Measurements from ENCODE around the gene SIPA1L3. TPM values are rescaled to one million over a fixed set of nuclear protein-coding genes. Genes with fewer than 3 reads are reported as not detected.

Gene SIPA1L3
- total RNA-seq, 4 donors from 2014 or later, result 50.0 to 69.8 (median 53.6) TPM

- H3K4me3 ChIP-seq (ENCODE audit: low read depth, poor library complexity, severe bottlenecking), result no peak overlapping the region
- 71 to 86% methylated on average over 5 of the region's 5 CpGs for WGBS, 2 donors
- no peak for DNase-seq (ENCODE audit: low spot score in 2 of 2)
- TF ChIP-seq CTCF (IDR thresholded peaks at IDR 0.05), result no peak
- no peak for TF ChIP-seq POLR2A (IDR thresholded peaks at IDR 0.05)
- intact Hi-C loops (cut with DNase I; ENCODE audit: low total_unique reads), result no loop called here
These were observed 75.6 kb downstream of the SIPA1L3 start for GRCh38 chr19:37982655-37983054.

GRCh38 chr19:37983153-37983552 is 76.1 kb downstream of the SIPA1L3 start:
- 71 to 72% methylated on average over 10 of the region's 10 CpGs for WGBS, 2 donors
- H3K4me3 ChIP-seq (ENCODE audit: low read depth, poor library complexity, severe bottlenecking), result no peak overlapping the region
- TF ChIP-seq CTCF (IDR thresholded peaks at IDR 0.05) (no peak), POLR2A (IDR thresholded peaks at IDR 0.05) (no peak)
- no peak for DNase-seq (ENCODE audit: low spot score in 2 of 2)
- intact Hi-C loops (cut with DNase I; ENCODE audit: low total_unique reads), result no loop called here

- H3K4me3 ChIP-seq (ENCODE audit: low read depth, poor library complexity, severe bottlenecking), result no peak overlapping the region
- intact Hi-C loops (cut with DNase I; ENCODE audit: low total_unique reads), result no loop called here
- TF ChIP-seq POLR2A (IDR thresholded peaks at IDR 0.05) (no peak), CTCF (IDR thresholded peaks at IDR 0.05) (no peak)
- WGBS, 2 donors, result 60 to 65% methylated on average over 10 of the region's 10 CpGs
- no peak for DNase-seq (ENCODE audit: low spot score in 2 of 2)
These were observed 76.9 kb downstream of the SIPA1L3 start for GRCh38 chr19:37983916-37984315.

GRCh38 chr19:37986048-37986750 is 79.2 kb downstream of the SIPA1L3 start:
- 39 to 47% methylated on average over 10 of the region's 10 CpGs for WGBS, 2 donors
- DNase-seq (ENCODE audit: low spot score in 2 of 2), result no peak
- no peak overlapping the region for H3K4me3 ChIP-seq (ENCODE audit: low read depth, poor library complexity, severe bottlenecking)
- intact Hi-C loops (cut with DNase I; ENCODE audit: low total_unique reads), result no loop called here
- TF ChIP-seq POLR2A (IDR thresholded peaks at IDR 0.05) (no peak), CTCF (IDR thresholded peaks at IDR 0.05) (no peak)

GRCh38 chr19:37987356-37988332 is 80.6 kb downstream of the SIPA1L3 start:
- intact Hi-C loops (cut with DNase I; ENCODE audit: low total_unique reads), result no loop called here
- 74 to 78% methylated on average over 12 of the region's 12 CpGs for WGBS, 2 donors
- DNase-seq (ENCODE audit: low spot score in 2 of 2), result no peak
- no peak overlapping the region for H3K4me3 ChIP-seq (ENCODE audit: low read depth, poor library complexity, severe bottlenecking)
- TF ChIP-seq CTCF (IDR thresholded peaks at IDR 0.05) (no peak), POLR2A (IDR thresholded peaks at IDR 0.05) (no peak)

Data from lower leg skin (tissue), 4 donors.